ENCODE data around the gene STIM2. TPM values are rescaled to one million over a fixed set of nuclear protein-coding genes. Genes with fewer than 3 reads are reported as not detected.

Gene STIM2
- total RNA-seq, 1 experiment from 2014 or later, result 15.5 TPM

DNA sequence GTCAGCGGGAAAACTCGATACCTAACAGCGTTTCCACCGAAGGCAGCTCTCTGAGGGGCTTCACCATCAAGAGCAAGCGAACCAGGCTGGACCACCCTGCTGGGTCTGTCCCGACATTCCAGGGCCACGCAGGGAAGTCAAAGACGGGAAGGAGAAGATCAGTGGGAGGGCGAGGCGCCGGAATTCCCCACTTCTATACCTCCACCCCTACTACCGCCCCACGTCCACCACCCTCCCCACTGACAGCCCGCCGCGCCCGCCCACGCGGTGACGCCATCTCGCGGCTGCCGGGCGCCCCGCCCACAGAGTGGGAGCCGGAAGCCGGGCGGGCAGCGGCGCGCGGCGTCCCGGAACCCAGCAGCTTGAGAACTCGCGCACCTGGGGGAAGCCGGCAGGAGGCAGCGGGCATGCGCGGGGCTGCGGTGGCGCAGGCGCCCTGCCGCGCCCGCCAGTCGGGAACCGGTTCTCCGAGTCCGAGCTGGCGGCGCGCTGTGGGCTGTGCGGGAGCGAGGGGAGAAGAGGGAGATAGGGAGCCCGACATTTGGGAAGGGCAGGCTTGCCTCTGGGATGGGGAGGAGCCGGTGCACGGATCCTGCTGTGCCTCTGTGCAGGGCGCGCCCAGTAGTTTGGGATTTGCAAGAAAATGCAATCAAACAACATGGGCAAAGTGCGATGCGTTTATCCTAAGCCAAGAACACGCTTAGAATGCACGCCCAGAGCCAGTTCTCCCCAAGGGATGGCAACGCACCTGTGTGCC lies 3.2 kb upstream of the STIM2 start:
- DNase-seq, result peak; percentile 83
- peaks cover 31% of the 10 kb centered on the region for H3K79me2 ChIP-seq (ENCODE audit: low read length)
- peak overlapping the region; percentile 83 for H3K9ac ChIP-seq (ENCODE audit: low read length)
- ChIA-PET POLR2A (ENCODE audit: unreplicated experiment) (interaction anchor here (0.6 kb wide), 1 partner anchor 515 kb away, joined by 3 read pairs; no protein-coding TSS in a partner anchor), CTCF (interaction anchor here (1.1 kb wide), 1 partner anchor 70 kb away, joined by 5 read pairs; no protein-coding TSS in a partner anchor)
- peak overlapping the region; percentile 92 for H3K4me2 ChIP-seq (ENCODE audit: low read length)
- H3K27me3 ChIP-seq (ENCODE audit: low read length), result no peaks in the 10 kb centered on the region
- H3K9me3 ChIP-seq (ENCODE audit: low read length), result no peaks in the 10 kb centered on the region
- H3K27ac ChIP-seq (ENCODE audit: low read length), result peak overlapping the region; percentile 17
- H3K4me1 ChIP-seq (ENCODE audit: insufficient read depth, low read length), result peaks cover 5% of the 10 kb centered on the region; the same call in 1 of the 2 replicates
- H3F3A ChIP-seq (ENCODE audit: low read length, unreplicated experiment), result no peaks in the 10 kb centered on the region
- intact Hi-C loops (cut with micrococcal nuclease), result loop anchor here (5.0 kb wide), 2 partner anchors 290 to 400 kb away; no protein-coding TSS in a partner anchor
- ATAC-seq, result peak; percentile 60
- TF ChIP-seq EZH2 (IDR thresholded peaks at IDR 0.05; ENCODE audit: low read length, unreplicated experiment), result no peak
- TF ChIP-seq EZH2phosphoT487 (IDR thresholded peaks at IDR 0.05; ENCODE audit: borderline replicate concordance, low read length), result no peak
- TF ChIP-seq CTCF (conservative IDR thresholded peaks at IDR 0.05; ENCODE audit: low read depth, low read length), result no peak
- H3K4me3 ChIP-seq (ENCODE audit: low read length), result peak overlapping the region; percentile 80
- no peaks in the 10 kb centered on the region for H3K9me2 ChIP-seq (replicated peaks; ENCODE audit: low read length)
- H4K20me1 ChIP-seq (ENCODE audit: low read length), result 0 out of 2 replicates have a peak, but pooled peaks cover under 1% of the 10 kb centered on the region
- H3K36me3 ChIP-seq (ENCODE audit: low read depth, low read length), result no peaks in the 10 kb centered on the region
- peak overlapping the region; percentile 95 for H2AFZ ChIP-seq (ENCODE audit: low read length)
- TSS peak; percentile 41 for BruUV-seq (replicated peaks)

- H3K27ac ChIP-seq (ENCODE audit: low read length), result peak overlapping the region; percentile 2; the same call in 1 of the 2 replicates
- ChIA-PET POLR2A (ENCODE audit: unreplicated experiment) (interaction anchor here (0.6 kb wide), 1 partner anchor 516 kb away, joined by 3 read pairs; no protein-coding TSS in a partner anchor), CTCF (interaction anchor here (1.1 kb wide), 1 partner anchor 71 kb away, joined by 5 read pairs; no protein-coding TSS in a partner anchor)
- 0 out of 2 replicates have a peak, but pooled peaks cover 6% of the 10 kb centered on the region for H4K20me1 ChIP-seq (ENCODE audit: low read length)
- no peaks in the 10 kb centered on the region for H3K27me3 ChIP-seq (ENCODE audit: low read length)
- H3F3A ChIP-seq (ENCODE audit: low read length, unreplicated experiment), result no peaks in the 10 kb centered on the region
- H2AFZ ChIP-seq (ENCODE audit: low read length), result peak overlapping the region; percentile 57
- peaks cover 11% of the 10 kb centered on the region for H3K4me1 ChIP-seq (ENCODE audit: insufficient read depth, low read length)
- DNase-seq (no peak), ATAC-seq (no peak)
- peaks cover 39% of the 10 kb centered on the region for H3K79me2 ChIP-seq (ENCODE audit: low read length)
- H3K9me2 ChIP-seq (replicated peaks; ENCODE audit: low read length), result no peaks in the 10 kb centered on the region
- no TSS peak for BruUV-seq (replicated peaks)
- TF ChIP-seq EZH2 (IDR thresholded peaks at IDR 0.05; ENCODE audit: low read length, unreplicated experiment) (no peak), EZH2phosphoT487 (IDR thresholded peaks at IDR 0.05; ENCODE audit: borderline replicate concordance, low read length) (no peak), CTCF (conservative IDR thresholded peaks at IDR 0.05; ENCODE audit: low read depth, low read length) (no peak)
- H3K9me3 ChIP-seq (ENCODE audit: low read length), result no peaks in the 10 kb centered on the region
- H3K4me2 ChIP-seq (ENCODE audit: low read length), result peak overlapping the region; percentile 92
- intact Hi-C loops (cut with micrococcal nuclease), result loop anchor here (5.0 kb wide), 2 partner anchors 291 to 401 kb away; no protein-coding TSS in a partner anchor
- no peaks in the 10 kb centered on the region for H3K36me3 ChIP-seq (ENCODE audit: low read depth, low read length)
- peak overlapping the region; percentile 80 for H3K4me3 ChIP-seq (ENCODE audit: low read length)
- peak overlapping the region; percentile 83 for H3K9ac ChIP-seq (ENCODE audit: low read length)
These were observed 2.4 kb upstream of the STIM2 start for GRCh38 chr4:26858035-26858918.

Measured in PC-3 (cell line).